Diencephalon (tissue), 1 donor: Measurements from ENCODE around the gene CHD6. TPM values are rescaled to one million over a fixed set of nuclear protein-coding genes. Genes with fewer than 3 reads are reported as not detected.

Source experiments
- total RNA-seq: library from RNA; depleted of rRNA; stranded (reverse); fragments of >200 nt; gene quantifications from one replicate; pipeline ENCODE4 v1.2.3, GENCODE V29; 2014

Gene CHD6, protein sequence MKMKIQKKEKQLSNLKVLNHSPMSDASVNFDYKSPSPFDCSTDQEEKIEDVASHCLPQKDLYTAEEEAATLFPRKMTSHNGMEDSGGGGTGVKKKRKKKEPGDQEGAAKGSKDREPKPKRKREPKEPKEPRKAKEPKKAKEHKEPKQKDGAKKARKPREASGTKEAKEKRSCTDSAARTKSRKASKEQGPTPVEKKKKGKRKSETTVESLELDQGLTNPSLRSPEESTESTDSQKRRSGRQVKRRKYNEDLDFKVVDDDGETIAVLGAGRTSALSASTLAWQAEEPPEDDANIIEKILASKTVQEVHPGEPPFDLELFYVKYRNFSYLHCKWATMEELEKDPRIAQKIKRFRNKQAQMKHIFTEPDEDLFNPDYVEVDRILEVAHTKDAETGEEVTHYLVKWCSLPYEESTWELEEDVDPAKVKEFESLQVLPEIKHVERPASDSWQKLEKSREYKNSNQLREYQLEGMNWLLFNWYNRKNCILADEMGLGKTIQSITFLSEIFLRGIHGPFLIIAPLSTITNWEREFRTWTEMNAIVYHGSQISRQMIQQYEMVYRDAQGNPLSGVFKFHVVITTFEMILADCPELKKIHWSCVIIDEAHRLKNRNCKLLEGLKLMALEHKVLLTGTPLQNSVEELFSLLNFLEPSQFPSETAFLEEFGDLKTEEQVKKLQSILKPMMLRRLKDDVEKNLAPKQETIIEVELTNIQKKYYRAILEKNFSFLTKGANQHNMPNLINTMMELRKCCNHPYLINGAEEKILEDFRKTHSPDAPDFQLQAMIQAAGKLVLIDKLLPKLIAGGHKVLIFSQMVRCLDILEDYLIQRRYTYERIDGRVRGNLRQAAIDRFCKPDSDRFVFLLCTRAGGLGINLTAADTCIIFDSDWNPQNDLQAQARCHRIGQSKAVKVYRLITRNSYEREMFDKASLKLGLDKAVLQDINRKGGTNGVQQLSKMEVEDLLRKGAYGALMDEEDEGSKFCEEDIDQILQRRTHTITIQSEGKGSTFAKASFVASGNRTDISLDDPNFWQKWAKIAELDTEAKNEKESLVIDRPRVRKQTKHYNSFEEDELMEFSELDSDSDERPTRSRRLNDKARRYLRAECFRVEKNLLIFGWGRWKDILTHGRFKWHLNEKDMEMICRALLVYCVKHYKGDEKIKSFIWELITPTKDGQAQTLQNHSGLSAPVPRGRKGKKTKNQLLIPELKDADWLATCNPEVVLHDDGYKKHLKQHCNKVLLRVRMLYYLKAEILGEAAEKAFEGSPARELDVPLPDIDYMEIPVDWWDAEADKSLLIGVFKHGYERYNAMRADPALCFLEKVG (N-terminal part only)
- total RNA-seq = 63.9 TPM

GRCh38 chr20:41617902-41618806 lies at the start of gene CHD6:
Gene CHD6 (minus strand): TSS chr20:41618377. CDS start chr20:41551337, 67,040 bp downstream.

GRCh38 chr20:41366546-41367392 lies 251.4 kb downstream of the CHD6 start, which contains the start of gene EMILIN3:
Gene EMILIN3 (minus strand): TSS chr20:41366818. CDS start chr20:41366634, 184 bp downstream.

